Vagina (tissue), 2 donors: ENCODE results near the gene NPEPPS. TPM values are rescaled to one million over a fixed set of nuclear protein-coding genes. Genes with fewer than 3 reads are reported as not detected.
"Not testable (repeated sequence)": the region's sequence is repeated elsewhere in the genome, so short reads cannot be mapped to it uniquely, and the experiment has no call there.

ENCODE experiments used
- DNase-seq, 2 donors: peaks; one replicate each; pipeline ENCODE4 v3.0.0-alpha.2; 2017; ENCODE audit errors: extremely low spot score in 2 of 2
- H3K27ac ChIP-seq: fragments of 200-600 bp; sonication (generic); one replicate; pipeline ENCODE4 v1.5.1; 2019
- H3K27me3 ChIP-seq: fragments of 200-600 bp; sonication (generic); one replicate; pipeline ENCODE4 v1.5.1; 2019
- H3K36me3 ChIP-seq, 2 donors: fragments of 200-600 bp; sonication (generic); one replicate each; pipeline ENCODE4 v1.5.1; 2017 to 2019
- H3K4me1 ChIP-seq: fragments of 200-600 bp; sonication (generic); one replicate; pipeline ENCODE4 v1.5.1; 2019
- H3K4me3 ChIP-seq, 2 donors: fragments of 200-600 bp; sonication (generic); 1 replicate in 1 of 2; 2 replicates in 1 of 2; pipeline ENCODE4 v1.5.1; 2016 to 2019
- H3K9me3 ChIP-seq: fragments of 200-600 bp; sonication (generic); one replicate; pipeline ENCODE4 v1.5.1; 2019
- intact Hi-C: fragments of 100-400 bp; cut with DNase I; formaldehyde crosslinking; loops from one replicate; pipeline ENCODE4 v1.15.1; 2023
- total RNA-seq: library from RNA; depleted of rRNA; stranded (reverse); fragments of >200 nt; gene quantifications from one replicate; pipeline ENCODE4 v1.2.3, GENCODE V29; 2016

The NPEPPS gene
- total RNA-seq, 1 donor from 2014 or later = 121 TPM

GRCh38 chr17:47520279-47520678 is 10.6 kb upstream of the NPEPPS start:
- H3K36me3 ChIP-seq = not testable (repeated sequence)

GRCh38 chr17:47521434-47521833 is 9.5 kb upstream of the NPEPPS start:
- H3K27me3 ChIP-seq, DNase-seq, intact Hi-C loops, H3K4me1 ChIP-seq, H3K9me3 ChIP-seq, H3K4me3 ChIP-seq, H3K36me3 ChIP-seq, H3K27ac ChIP-seq: not testable (repeated sequence)

More at GRCh38 chr17:47520279-47520678, 10.6 kb upstream of the NPEPPS start:
- H3K27me3 ChIP-seq, H3K4me3 ChIP-seq, intact Hi-C loops, H3K4me1 ChIP-seq, H3K27ac ChIP-seq, H3K9me3 ChIP-seq, DNase-seq: not testable (repeated sequence)

- H3K27me3 ChIP-seq, DNase-seq, H3K9me3 ChIP-seq, H3K36me3 ChIP-seq, H3K27ac ChIP-seq, H3K4me1 ChIP-seq, H3K4me3 ChIP-seq, intact Hi-C loops: not testable (repeated sequence)
These were observed 8.6 kb upstream of the NPEPPS start for GRCh38 chr17:47522341-47522740.

- H3K4me3 ChIP-seq = peak overlapping the region; percentile 68 to 80
- H3K27me3 ChIP-seq, intact Hi-C loops, DNase-seq, H3K36me3 ChIP-seq, H3K9me3 ChIP-seq: not testable (repeated sequence)
- H3K4me1 ChIP-seq = peaks cover 19% of the 10 kb centered on the region
- H3K27ac ChIP-seq = peak overlapping the region; percentile 97
These were observed 419 bp downstream of the NPEPPS start for GRCh38 chr17:47531233-47531820.

GRCh38 chr17:47539085-47539484 is 8.2 kb downstream of the NPEPPS start:
- DNase-seq, H3K4me1 ChIP-seq: not testable (repeated sequence)

GRCh38 chr17:47541676-47542075 is 10.8 kb downstream of the NPEPPS start:
- DNase-seq, intact Hi-C loops: not testable (repeated sequence)

More at GRCh38 chr17:47539085-47539484, 8.2 kb downstream of the NPEPPS start:
- intact Hi-C loops, H3K4me3 ChIP-seq, H3K27me3 ChIP-seq, H3K27ac ChIP-seq, H3K9me3 ChIP-seq, H3K36me3 ChIP-seq: not testable (repeated sequence)

GRCh38 chr17:47544327-47544726 is 13.4 kb downstream of the NPEPPS start:
- H3K4me1 ChIP-seq, intact Hi-C loops, H3K9me3 ChIP-seq, H3K36me3 ChIP-seq, DNase-seq, H3K27me3 ChIP-seq, H3K4me3 ChIP-seq, H3K27ac ChIP-seq: not testable (repeated sequence)

More at GRCh38 chr17:47541676-47542075, 10.8 kb downstream of the NPEPPS start:
- H3K4me1 ChIP-seq, H3K27me3 ChIP-seq, H3K4me3 ChIP-seq, H3K36me3 ChIP-seq, H3K27ac ChIP-seq, H3K9me3 ChIP-seq: not testable (repeated sequence)

GRCh38 chr17:47554733-47555132 is 23.8 kb downstream of the NPEPPS start:
- DNase-seq, H3K4me3 ChIP-seq, H3K27me3 ChIP-seq, H3K36me3 ChIP-seq, intact Hi-C loops, H3K27ac ChIP-seq, H3K4me1 ChIP-seq, H3K9me3 ChIP-seq: not testable (repeated sequence)

GRCh38 chr17:47556108-47556507 is 25.2 kb downstream of the NPEPPS start:
- H3K4me1 ChIP-seq, intact Hi-C loops: not testable (repeated sequence)

GRCh38 chr17:47560517-47561043 is 29.7 kb downstream of the NPEPPS start:
- intact Hi-C loops, H3K27ac ChIP-seq: not testable (repeated sequence)

More at GRCh38 chr17:47556108-47556507, 25.2 kb downstream of the NPEPPS start:
- DNase-seq, H3K27ac ChIP-seq, H3K27me3 ChIP-seq, H3K36me3 ChIP-seq, H3K4me3 ChIP-seq, H3K9me3 ChIP-seq: not testable (repeated sequence)

GRCh38 chr17:47561698-47562405 is 30.9 kb downstream of the NPEPPS start:
- not testable (repeated sequence) for H3K27ac ChIP-seq, H3K4me3 ChIP-seq

More at GRCh38 chr17:47560517-47561043, 29.7 kb downstream of the NPEPPS start:
- H3K9me3 ChIP-seq, H3K4me3 ChIP-seq, H3K36me3 ChIP-seq, H3K4me1 ChIP-seq, H3K27me3 ChIP-seq, DNase-seq: not testable (repeated sequence)

GRCh38 chr17:47562406-47562705 is 31.4 kb downstream of the NPEPPS start:
- H3K4me3 ChIP-seq, H3K27ac ChIP-seq, DNase-seq, H3K9me3 ChIP-seq, H3K27me3 ChIP-seq, intact Hi-C loops, H3K36me3 ChIP-seq, H3K4me1 ChIP-seq: not testable (repeated sequence)

More at GRCh38 chr17:47561698-47562405, 30.9 kb downstream of the NPEPPS start:
- H3K9me3 ChIP-seq, H3K36me3 ChIP-seq, intact Hi-C loops, H3K27me3 ChIP-seq, DNase-seq, H3K4me1 ChIP-seq: not testable (repeated sequence)

GRCh38 chr17:47567261-47567660 is 36.4 kb downstream of the NPEPPS start:
- DNase-seq, H3K27ac ChIP-seq, H3K4me1 ChIP-seq, H3K9me3 ChIP-seq, H3K4me3 ChIP-seq, intact Hi-C loops, H3K27me3 ChIP-seq: not testable (repeated sequence)
- H3K36me3 ChIP-seq = peaks cover 0 to 17% of the 10 kb centered on the region in 2 donors

GRCh38 chr17:47572561-47572960 is 41.7 kb downstream of the NPEPPS start:
- H3K4me3 ChIP-seq, intact Hi-C loops, H3K27me3 ChIP-seq, H3K9me3 ChIP-seq, DNase-seq, H3K4me1 ChIP-seq, H3K27ac ChIP-seq: not testable (repeated sequence)
- H3K36me3 ChIP-seq = peaks cover 0 to 17% of the 10 kb centered on the region in 2 donors
